SK-N-SH (cell line): ENCODE measurements around the gene SLC19A3. TPM values are rescaled to one million over a fixed set of nuclear protein-coding genes. Genes with fewer than 3 reads are reported as not detected.

Experiments
- CTCF ChIA-PET: fragments of 300-600, 350-600 bp; formaldehyde crosslinking; extraction: SDS; loops from one replicate; lab custom pipeline; 2021; lab: Yijun Ruan, JAX
- POLR2A ChIA-PET: fragments of 350-600 bp; sonication (Branson Sonifier 250); formaldehyde crosslinking; extraction: SDS; loops from one replicate; lab custom pipeline; 2020; ENCODE audit warnings: antibody characterized with exemption, inconsistent platforms; lab: Yijun Ruan, JAX
- DNase-seq: peaks from one replicate; pipeline ENCODE4 v3.0.0; 2012
- H2AFZ ChIP-seq: fragments of 200-600 bp; sonication (generic); 2 replicates; pipeline ENCODE4 v1.8.1; 2016; ENCODE audit warnings: antibody characterized with exemption, mild to moderate bottlenecking, low read depth
- H3F3A ChIP-seq: fragments of 200-600 bp; sonication (generic); replicated peaks from 2 replicates; pipeline ENCODE3; 2016; ENCODE audit warnings: antibody characterized with exemption, mild to moderate bottlenecking; ENCODE audit not compliant: insufficient read depth
- H3K27ac ChIP-seq, 2 experiments: fragments of 200-500 bp in 1 of 2; fragments of 200-600 bp in 1 of 2; sonication (Bioruptor generic) in 1 of 2; sonication (generic), shearing (Covaris generic) in 1 of 2; 2 replicates each; pipeline versions ENCODE4 v1.5.1 to v1.6.1; 2014 to 2016; ENCODE audit warnings: low read depth in 2 of 2, inconsistent platforms in 1 of 2, low read length in 1 of 2, mild to moderate bottlenecking in 1 of 2, mixed read lengths in 1 of 2
- H3K27me3 ChIP-seq: fragments of 200-600 bp; sonication (generic), shearing (Covaris generic); 2 replicates; pipeline ENCODE4 v1.6.1; 2016; ENCODE audit warnings: mixed run types; ENCODE audit not compliant: insufficient read depth
- H3K36me3 ChIP-seq, 2 experiments: fragments of 200-500 bp in 1 of 2; fragments of 200-600 bp in 1 of 2; sonication (Bioruptor generic) in 1 of 2; sonication (generic) in 1 of 2; replicated peaks in 1 of 2; 2 replicates each; pipeline versions ENCODE3 to v1.5.1; 2014 to 2016; ENCODE audit warnings: low read length in 1 of 2, mild to moderate bottlenecking in 1 of 2; ENCODE audit not compliant: insufficient read depth in 2 of 2, control insufficient read depth in 1 of 2
- H3K4me1 ChIP-seq, 2 experiments: fragments of 200-500 bp in 1 of 2; fragments of 200-600 bp in 1 of 2; sonication (Bioruptor generic) in 1 of 2; sonication (generic), shearing (Covaris generic) in 1 of 2; 2 replicates each; pipeline versions ENCODE4 v1.5.1 to v1.6.1; 2014 to 2016; ENCODE audit warnings: low read depth in 1 of 2, low read length in 1 of 2, mixed run types in 1 of 2; ENCODE audit not compliant: insufficient read depth in 2 of 2, control insufficient read depth in 1 of 2
- H3K4me2 ChIP-seq: fragments of 200-600 bp; sonication (generic), shearing (Covaris generic); 2 replicates; pipeline ENCODE4 v1.6.1; 2017; ENCODE audit warnings: mixed run types
- H3K4me3 ChIP-seq, 2 experiments: fragments of 200-500 bp in 1 of 2; fragments of 200-600 bp in 1 of 2; sonication (Bioruptor generic) in 1 of 2; sonication (generic), shearing (Covaris generic) in 1 of 2; 2 replicates each; pipeline versions ENCODE4 v1.5.1 to v1.8.1; 2014 to 2016; ENCODE audit warnings: low read depth in 2 of 2, inconsistent platforms in 1 of 2, low read length in 1 of 2, mild to moderate bottlenecking in 1 of 2, mixed read lengths in 1 of 2, moderate library complexity in 1 of 2
- H3K79me2 ChIP-seq: fragments of 200-600 bp; sonication (generic); 2 replicates; pipeline ENCODE4 v1.8.1; 2017; ENCODE audit warnings: mild to moderate bottlenecking; ENCODE audit not compliant: insufficient read depth
- H3K9ac ChIP-seq: fragments of 200-600 bp; sonication (generic); 2 replicates; pipeline ENCODE4 v1.6.1; 2017; ENCODE audit warnings: mixed run types
- H3K9me2 ChIP-seq: fragments of 200-600 bp; sonication (generic); 2 replicates; pipeline ENCODE4 v1.6.1; 2017; ENCODE audit warnings: mixed run types
- H3K9me3 ChIP-seq: fragments of 200-600 bp; sonication (generic); 2 replicates; pipeline ENCODE4 v1.6.1; 2017; ENCODE audit warnings: mixed run types, mild to moderate bottlenecking, moderate library complexity
- H4K20me1 ChIP-seq: fragments of 200-600 bp; sonication (generic); 2 replicates; pipeline ENCODE4 v1.6.1; 2017; ENCODE audit warnings: mild to moderate bottlenecking, mixed run types; ENCODE audit not compliant: insufficient read depth
- CHD2 ChIP-seq: fragments of 150-350 bp; IDR thresholded peaks from 2 replicates; pipeline ENCODE4 v1.6.1; 2018; ENCODE audit warnings: low read length; ENCODE audit not compliant: partially characterized antibody
- CTCF ChIP-seq: fragments of 200-600 bp; sonication (generic); IDR thresholded peaks from 2 replicates; pipeline ENCODE4 v1.6.1; 2017; ENCODE audit warnings: antibody characterized with exemption, mild to moderate bottlenecking, moderate library complexity
- EP300 ChIP-seq, 2 experiments: IDR thresholded peaks; 2 replicates each; pipeline versions ENCODE4 v1.4.0 to v1.6.1; 2012; ENCODE audit warnings: borderline replicate concordance in 1 of 2, low read depth in 1 of 2, low read length in 1 of 2
- EZH2phosphoT487 ChIP-seq: fragments of 200-600 bp; sonication (generic); IDR thresholded peaks from 2 replicates; pipeline ENCODE4 v1.6.1; 2017; ENCODE audit warnings: low read depth, mixed run types, mild to moderate bottlenecking, antibody characterized with exemption, moderate library complexity, borderline replicate concordance
- GATA2 ChIP-seq: sonication (generic); formaldehyde crosslinking; IDR thresholded peaks from 2 replicates; pipeline ENCODE4 v1.5.0; 2020; ENCODE audit warnings: mild to moderate bottlenecking, missing genetic modification reagents
- REST ChIP-seq: IDR thresholded peaks from 2 replicates; pipeline ENCODE4 v1.6.1; 2012; ENCODE audit warnings: mild to moderate bottlenecking, low read depth, low read length, moderate library complexity
- RFX5 ChIP-seq: IDR thresholded peaks from 2 replicates; pipeline ENCODE4 v1.6.1; 2012; ENCODE audit warnings: mild to moderate bottlenecking, improper control_type of control experiment, low read length
- RXRA ChIP-seq: IDR thresholded peaks from 2 replicates; pipeline ENCODE4 v1.4.0; 2012; ENCODE audit warnings: low read depth, mild to moderate bottlenecking, borderline replicate concordance
- SMC3 ChIP-seq: IDR thresholded peaks from 2 replicates; pipeline ENCODE4 v1.6.1; 2012; ENCODE audit warnings: low read depth, low read length, improper control_type of control experiment
- TCF12 ChIP-seq: IDR thresholded peaks from 2 replicates; pipeline ENCODE4 v1.4.0; 2012
- TEAD4 ChIP-seq: IDR thresholded peaks from 2 replicates; pipeline ENCODE4 v1.4.0; 2012; ENCODE audit warnings: mild to moderate bottlenecking, borderline replicate concordance; ENCODE audit not compliant: insufficient read depth
- ZBTB33 ChIP-seq: IDR thresholded peaks from 2 replicates; pipeline ENCODE4 v1.4.0; 2012; ENCODE audit warnings: low read depth, borderline replicate concordance
- WGBS: methylation state at CpG from one replicate; pipeline ENCODE4 v1.1.6; 2017; ENCODE audit warnings: low lambda C conversion rate; 5-methylcytosine and 5-hydroxymethylcytosine counted together
- polyA plus RNA-seq, 3 experiments: library from polyadenylated mRNA; depleted of rRNA; stranded (reverse); fragments of >200 nt; gene quantifications; 2 replicates each; pipeline ENCODE4 v1.2.3, GENCODE V29; 2012

Gene SLC19A3
- polyA plus RNA-seq, 1 of the 3 experiments (the other 2 are of a cell fraction): 0.02 TPM

GRCh38 chr2:227716501-227716900, 1.3 kb downstream of the SLC19A3 start:
- Histone ChIP-seq H3F3A (no peaks in the 10 kb centered on the region), H4K20me1 (no peaks in the 10 kb centered on the region), H3K27ac (no peak overlapping the region), H3K4me1 (peaks cover 3 to 4% of the 10 kb centered on the region in 2 experiments; a peak in 1 of 4 replicates), H3K79me2 (no peaks in the 10 kb centered on the region), H3K4me2 (no peak overlapping the region), H3K9me3 (no peaks in the 10 kb centered on the region), H3K36me3 (no peaks in the 10 kb centered on the region), H3K9ac (no peak overlapping the region), H3K4me3 (no peak overlapping the region), H2AFZ (no peak overlapping the region), H3K9me2 (no peaks in the 10 kb centered on the region), H3K27me3 (peaks cover 39% of the 10 kb centered on the region; the same call in 1 of the 2 replicates)
- TF ChIP-seq CTCF (no peak), EZH2phosphoT487 (no peak), GATA2 (CRISPR knock-in tag) (no peak), RXRA (no peak), TEAD4 (no peak), REST (no peak), SMC3 (no peak), ZBTB33 (no peak), CHD2 (no peak), RFX5 (no peak), TCF12 (no peak), EP300 (IDR thresholded peaks at IDR 0.05; ENCODE audit: borderline replicate concordance in 1 of 2, low read depth in 1 of 2, low read length in 1 of 2) (no peak)
- CTCF ChIA-PET: no interaction called here
- POLR2A ChIA-PET: no interaction called here
- DNase-seq: no peak
- WGBS: 34% methylated on average over 2 of the region's 2 CpGs
